Stimulated activated memory B cell treated with anti-CD40 and anti-IgM and Interleukin-4, amounts not matched to agents 10 μg/mL and 1 μg/mL and 100 μg/mL, for 72 hours (primary cell): Measurements from ENCODE around the gene BMPR1B.

Experiments used
- ATAC-seq: fragments of 150-1000 bp; cut with Tn5 transposase; 2 replicates; pipeline ENCODE4 v1.10.0; 2021
- H3K27ac Mint-ChIP-seq: one replicate; pipeline ENCODE4 v1.8.0; 2022; ENCODE audit warnings: mild to moderate bottlenecking, mixed read lengths
- H3K27me3 Mint-ChIP-seq: one replicate; pipeline ENCODE4 v1.8.0; 2022; ENCODE audit warnings: mixed read lengths
- H3K36me3 Mint-ChIP-seq: one replicate; pipeline ENCODE4 v1.8.0; 2022; ENCODE audit warnings: mixed read lengths
- H3K4me1 Mint-ChIP-seq: one replicate; pipeline ENCODE4 v1.8.0; 2022; ENCODE audit warnings: mixed read lengths
- H3K4me3 Mint-ChIP-seq: one replicate; pipeline ENCODE4 v1.8.0; 2022; ENCODE audit warnings: mild to moderate bottlenecking, moderate library complexity, mixed read lengths
- H3K9me3 Mint-ChIP-seq: one replicate; pipeline ENCODE4 v1.8.0; 2022; ENCODE audit warnings: mixed read lengths

Gene BMPR1B

DNA sequence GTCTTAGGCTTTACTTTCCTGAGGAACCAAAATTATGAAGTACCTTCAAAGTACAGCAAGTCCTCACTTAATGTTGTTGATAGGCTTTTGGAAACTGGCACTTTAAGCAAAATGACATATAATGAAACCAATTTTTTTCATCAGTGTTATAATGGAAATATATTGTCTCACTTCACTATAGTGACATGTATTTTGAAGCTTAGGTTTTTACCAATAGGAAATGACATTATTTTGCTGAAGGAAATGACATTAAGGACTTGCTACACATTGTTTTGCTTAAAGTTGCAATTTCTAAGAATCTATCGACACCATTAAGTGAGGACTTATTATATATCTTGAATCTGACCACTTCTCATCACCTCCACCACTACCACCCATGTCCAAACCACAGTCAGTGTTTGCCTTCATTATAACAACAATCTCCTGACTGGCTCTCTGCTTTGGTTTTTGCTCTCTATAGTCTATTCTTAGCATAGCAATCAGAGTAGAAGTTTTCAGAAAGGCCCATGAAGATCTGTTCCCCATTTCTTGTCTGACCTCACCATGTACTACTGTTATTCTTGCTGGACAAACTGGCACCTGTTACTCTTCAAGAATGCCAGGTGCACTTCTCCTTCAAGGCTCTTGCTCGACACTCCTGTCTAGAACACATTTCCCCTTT lies 311.2 kb downstream of the BMPR1B start:
- Mint-ChIP-seq H3K27ac (no peak overlapping the region), H3K9me3 (peaks cover 7% of the 10 kb centered on the region), H3K27me3 (no peaks in the 10 kb centered on the region), H3K36me3 (no peaks in the 10 kb centered on the region), H3K4me1 (no peaks in the 10 kb centered on the region), H3K4me3 (no peak overlapping the region)
- ATAC-seq = no peak

DNA sequence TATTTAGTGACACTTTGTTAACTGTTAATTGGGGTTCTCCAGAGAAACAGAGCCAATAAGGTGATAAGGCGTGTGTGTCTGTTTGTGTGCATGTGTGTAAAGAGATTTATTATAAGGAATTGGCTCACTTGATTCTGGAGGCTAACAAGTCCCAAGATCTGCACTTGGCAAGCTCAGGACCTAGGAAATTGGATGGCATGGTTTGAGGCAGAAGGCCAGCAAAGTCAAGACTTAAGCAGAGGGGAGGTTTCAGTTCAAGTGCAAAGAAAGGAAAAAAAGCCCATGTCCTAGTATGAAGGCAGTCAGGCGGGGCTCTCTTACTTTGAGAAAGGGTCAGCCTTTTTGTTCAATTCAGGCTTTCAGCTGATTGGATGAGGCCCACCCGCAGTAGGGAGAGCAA lies 314.1 kb downstream of the BMPR1B start:
- H3K9me3 Mint-ChIP-seq = peaks cover 7% of the 10 kb centered on the region
- H3K4me3 Mint-ChIP-seq = no peak overlapping the region
- no peak overlapping the region for H3K27ac Mint-ChIP-seq
- H3K4me1 Mint-ChIP-seq = no peaks in the 10 kb centered on the region
- no peak for ATAC-seq
- no peaks in the 10 kb centered on the region for H3K36me3 Mint-ChIP-seq
- no peaks in the 10 kb centered on the region for H3K27me3 Mint-ChIP-seq

- H3K27me3 Mint-ChIP-seq = no peaks in the 10 kb centered on the region
- H3K4me3 Mint-ChIP-seq = no peak overlapping the region
- ATAC-seq = no peak
- H3K27ac Mint-ChIP-seq = no peak overlapping the region
- H3K9me3 Mint-ChIP-seq = peaks cover 4% of the 10 kb centered on the region
- no peaks in the 10 kb centered on the region for H3K4me1 Mint-ChIP-seq
- no peaks in the 10 kb centered on the region for H3K36me3 Mint-ChIP-seq
Observed at GRCh38 chr4:95073646-95074045, 315.9 kb downstream of the BMPR1B start.

- H3K27me3 Mint-ChIP-seq = no peaks in the 10 kb centered on the region
- H3K4me3 Mint-ChIP-seq = no peak overlapping the region
- ATAC-seq = no peak
- no peaks in the 10 kb centered on the region for H3K9me3 Mint-ChIP-seq
- H3K36me3 Mint-ChIP-seq = no peaks in the 10 kb centered on the region
- no peak overlapping the region for H3K27ac Mint-ChIP-seq
- no peaks in the 10 kb centered on the region for H3K4me1 Mint-ChIP-seq
Observed at GRCh38 chr4:95077864-95078263, 320.1 kb downstream of the BMPR1B start.

DNA sequence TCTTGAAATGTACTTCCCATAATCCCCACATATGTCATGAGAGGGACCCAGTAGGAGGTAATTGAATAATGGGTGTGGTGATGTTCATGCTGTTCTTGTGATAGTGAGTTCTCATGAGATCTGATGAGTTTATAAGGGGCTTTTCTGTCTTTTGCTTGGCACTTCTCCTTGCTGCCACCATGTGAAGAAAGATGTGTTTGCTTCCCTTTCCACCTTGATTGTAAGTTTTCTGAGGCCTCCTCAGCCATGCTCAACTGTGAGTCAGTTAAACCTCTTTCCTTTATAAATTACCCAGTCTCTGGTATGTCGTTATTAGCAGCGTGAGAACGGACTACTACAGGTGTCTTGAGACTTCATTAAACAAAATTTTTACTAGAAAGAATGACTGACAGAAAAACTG lies 323.2 kb downstream of the BMPR1B start:
- no peak overlapping the region for H3K4me3 Mint-ChIP-seq
- no peak for ATAC-seq
- no peaks in the 10 kb centered on the region for H3K9me3 Mint-ChIP-seq
- no peaks in the 10 kb centered on the region for H3K4me1 Mint-ChIP-seq
- no peaks in the 10 kb centered on the region for H3K27me3 Mint-ChIP-seq
- H3K27ac Mint-ChIP-seq = no peak overlapping the region
- H3K36me3 Mint-ChIP-seq = no peaks in the 10 kb centered on the region

- Mint-ChIP-seq H3K9me3 (no peaks in the 10 kb centered on the region), H3K36me3 (no peaks in the 10 kb centered on the region), H3K27ac (no peak overlapping the region), H3K4me1 (no peaks in the 10 kb centered on the region), H3K27me3 (no peaks in the 10 kb centered on the region), H3K4me3 (no peak overlapping the region)
- no peak for ATAC-seq
Observed at GRCh38 chr4:95084584-95084983, 326.8 kb downstream of the BMPR1B start.

DNA sequence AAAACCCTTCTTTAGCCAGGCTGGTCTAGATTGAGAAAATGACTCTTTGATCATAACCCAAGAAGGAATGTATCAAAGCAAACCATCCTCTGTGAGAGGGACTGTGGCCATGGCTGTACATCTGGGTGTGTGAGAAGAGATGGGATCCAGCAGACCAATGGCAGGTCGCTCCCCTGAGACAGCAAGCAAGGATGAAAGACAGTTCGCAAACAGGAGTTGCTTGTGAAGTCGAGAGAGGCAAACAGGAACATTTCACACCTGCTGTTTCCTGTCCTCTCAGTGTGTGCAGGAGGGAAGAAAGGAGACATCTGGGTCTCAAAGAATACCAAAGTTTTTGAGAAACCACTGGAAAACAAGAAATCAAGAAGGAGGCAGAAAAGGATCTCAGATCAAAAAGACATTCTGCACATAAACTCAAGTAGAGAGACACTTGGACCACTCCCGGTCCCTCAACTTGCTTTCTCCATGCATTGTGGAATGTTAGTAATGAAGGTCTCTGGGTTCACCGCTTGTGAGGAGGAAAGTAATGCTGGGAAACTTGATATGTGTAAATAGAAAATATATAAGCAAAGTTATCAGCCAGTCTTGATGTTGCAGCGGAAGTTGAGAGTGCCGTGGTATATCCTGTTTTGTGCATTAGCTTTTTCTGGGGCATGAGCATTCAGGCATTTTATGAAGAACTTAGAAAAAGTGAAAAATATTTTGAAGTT lies 327.5 kb downstream of the BMPR1B start:
- Mint-ChIP-seq H3K27me3 (no peaks in the 10 kb centered on the region), H3K4me3 (no peak overlapping the region), H3K4me1 (no peaks in the 10 kb centered on the region), H3K9me3 (no peaks in the 10 kb centered on the region), H3K27ac (no peak overlapping the region), H3K36me3 (no peaks in the 10 kb centered on the region)
- no peak for ATAC-seq

DNA sequence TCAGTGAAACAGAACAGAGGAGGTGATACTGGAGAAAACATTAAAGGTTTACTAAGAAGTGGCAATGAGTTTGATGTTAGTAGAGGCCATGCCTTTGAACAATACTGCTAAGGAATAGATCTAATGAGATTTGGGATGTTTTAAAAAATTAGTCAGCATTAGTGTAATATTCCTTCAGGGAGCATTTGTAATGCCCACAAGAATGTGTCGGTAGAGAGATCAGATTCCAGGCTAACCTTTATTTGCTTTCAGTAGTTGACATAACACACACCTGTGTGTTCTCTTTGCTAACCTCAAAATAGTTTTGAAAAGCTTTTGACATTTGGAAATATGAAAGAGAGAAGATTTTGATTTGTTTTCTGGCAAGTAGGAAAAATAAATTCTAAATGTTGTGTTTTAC lies 328.8 kb downstream of the BMPR1B start:
- Mint-ChIP-seq H3K9me3 (no peaks in the 10 kb centered on the region), H3K27me3 (no peaks in the 10 kb centered on the region), H3K36me3 (no peaks in the 10 kb centered on the region), H3K4me3 (no peak overlapping the region), H3K27ac (no peak overlapping the region), H3K4me1 (no peaks in the 10 kb centered on the region)
- ATAC-seq = no peak

DNA sequence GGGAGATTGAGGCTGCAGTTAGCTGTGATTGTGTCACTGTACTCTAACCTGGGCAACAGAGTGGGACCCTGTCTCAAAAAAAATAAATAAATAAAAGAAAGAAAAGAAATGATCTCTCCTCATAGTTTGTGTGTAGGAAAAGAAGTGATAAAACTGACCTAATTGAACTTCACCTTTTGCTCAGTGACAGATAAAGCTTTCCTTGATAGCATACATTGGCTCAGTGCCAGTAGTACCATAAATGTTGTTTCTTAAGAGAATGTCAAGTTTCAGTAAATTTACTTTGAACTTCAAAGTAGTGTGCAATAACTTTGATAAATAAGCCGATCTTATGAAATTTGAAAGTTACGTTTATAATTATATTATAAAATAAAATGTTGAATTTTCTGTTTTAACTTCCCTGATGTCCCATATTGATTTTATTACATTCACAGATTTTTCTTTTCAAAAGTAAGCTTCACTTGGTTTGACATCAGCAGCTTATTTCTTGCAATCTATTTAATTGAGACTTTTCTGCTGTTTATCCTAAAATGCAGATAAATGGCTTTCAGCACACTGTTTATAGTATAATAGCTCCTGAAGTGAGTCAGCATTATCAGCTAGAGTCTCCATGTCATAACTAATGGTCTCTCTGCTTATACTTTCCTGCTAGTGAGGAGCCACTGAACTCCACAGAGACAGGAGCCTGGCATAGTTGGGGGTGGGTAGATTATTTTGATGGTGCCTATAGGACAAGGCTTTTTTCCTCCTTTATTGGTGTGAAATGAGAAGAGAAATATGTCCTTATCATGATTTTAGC lies 330.1 kb downstream of the BMPR1B start:
- no peak overlapping the region for H3K27ac Mint-ChIP-seq
- no peaks in the 10 kb centered on the region for H3K36me3 Mint-ChIP-seq
- H3K27me3 Mint-ChIP-seq = no peaks in the 10 kb centered on the region
- H3K4me1 Mint-ChIP-seq = no peaks in the 10 kb centered on the region
- H3K4me3 Mint-ChIP-seq = no peak overlapping the region
- no peaks in the 10 kb centered on the region for H3K9me3 Mint-ChIP-seq
- ATAC-seq = no peak

DNA sequence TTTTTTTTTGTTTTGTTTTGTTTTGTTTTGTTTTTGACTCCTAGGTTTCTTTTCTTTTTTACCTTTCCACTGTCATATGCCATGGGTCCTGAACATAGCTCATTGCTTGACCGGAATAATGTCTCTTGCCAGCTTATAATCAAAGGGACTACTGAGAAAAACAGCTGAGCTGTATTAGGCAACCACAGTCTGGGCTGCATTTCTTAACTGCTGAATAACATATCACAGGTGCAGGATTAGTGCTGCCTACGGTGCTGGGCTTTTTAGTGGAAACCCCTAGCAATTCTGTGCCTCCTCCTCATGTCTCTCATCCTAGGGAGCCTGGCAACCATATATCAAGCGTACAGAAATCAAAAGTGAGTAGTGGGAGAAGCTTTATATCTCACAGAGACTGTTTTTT lies 333.5 kb downstream of the BMPR1B start:
- Mint-ChIP-seq H3K27me3 (no peaks in the 10 kb centered on the region), H3K4me3 (no peak overlapping the region), H3K27ac (no peak overlapping the region), H3K4me1 (no peaks in the 10 kb centered on the region), H3K9me3 (no peaks in the 10 kb centered on the region), H3K36me3 (no peaks in the 10 kb centered on the region)
- ATAC-seq = no peak

DNA sequence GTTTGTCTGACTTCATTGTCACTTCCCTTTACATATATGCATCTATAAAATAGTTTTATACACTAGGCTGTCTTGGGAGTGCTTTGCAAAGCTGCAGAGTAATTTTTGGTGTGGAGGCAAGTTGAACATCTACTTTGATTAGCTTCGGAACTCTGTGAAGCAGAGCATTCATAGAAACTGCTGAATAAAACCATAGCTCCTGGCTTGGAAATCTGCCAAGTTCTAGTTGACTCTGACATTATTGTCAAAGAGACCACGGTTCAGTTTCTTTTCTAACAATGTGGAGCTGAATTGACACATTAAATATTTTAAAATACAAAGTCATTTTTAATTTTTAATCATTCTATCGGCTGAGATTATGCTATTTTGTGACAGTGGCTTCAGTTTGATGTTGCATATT lies 335.0 kb downstream of the BMPR1B start:
- no peak for ATAC-seq
- Mint-ChIP-seq H3K27ac (no peak overlapping the region), H3K9me3 (no peaks in the 10 kb centered on the region), H3K36me3 (no peaks in the 10 kb centered on the region), H3K27me3 (no peaks in the 10 kb centered on the region), H3K4me3 (no peak overlapping the region), H3K4me1 (no peaks in the 10 kb centered on the region)

- H3K4me3 Mint-ChIP-seq = no peak overlapping the region
- H3K27me3 Mint-ChIP-seq = no peaks in the 10 kb centered on the region
- ATAC-seq = no peak
- H3K4me1 Mint-ChIP-seq = no peaks in the 10 kb centered on the region
- H3K27ac Mint-ChIP-seq = no peak overlapping the region
- H3K36me3 Mint-ChIP-seq = no peaks in the 10 kb centered on the region
- no peaks in the 10 kb centered on the region for H3K9me3 Mint-ChIP-seq
Observed at GRCh38 chr4:95093460-95093859, 335.7 kb downstream of the BMPR1B start.

DNA sequence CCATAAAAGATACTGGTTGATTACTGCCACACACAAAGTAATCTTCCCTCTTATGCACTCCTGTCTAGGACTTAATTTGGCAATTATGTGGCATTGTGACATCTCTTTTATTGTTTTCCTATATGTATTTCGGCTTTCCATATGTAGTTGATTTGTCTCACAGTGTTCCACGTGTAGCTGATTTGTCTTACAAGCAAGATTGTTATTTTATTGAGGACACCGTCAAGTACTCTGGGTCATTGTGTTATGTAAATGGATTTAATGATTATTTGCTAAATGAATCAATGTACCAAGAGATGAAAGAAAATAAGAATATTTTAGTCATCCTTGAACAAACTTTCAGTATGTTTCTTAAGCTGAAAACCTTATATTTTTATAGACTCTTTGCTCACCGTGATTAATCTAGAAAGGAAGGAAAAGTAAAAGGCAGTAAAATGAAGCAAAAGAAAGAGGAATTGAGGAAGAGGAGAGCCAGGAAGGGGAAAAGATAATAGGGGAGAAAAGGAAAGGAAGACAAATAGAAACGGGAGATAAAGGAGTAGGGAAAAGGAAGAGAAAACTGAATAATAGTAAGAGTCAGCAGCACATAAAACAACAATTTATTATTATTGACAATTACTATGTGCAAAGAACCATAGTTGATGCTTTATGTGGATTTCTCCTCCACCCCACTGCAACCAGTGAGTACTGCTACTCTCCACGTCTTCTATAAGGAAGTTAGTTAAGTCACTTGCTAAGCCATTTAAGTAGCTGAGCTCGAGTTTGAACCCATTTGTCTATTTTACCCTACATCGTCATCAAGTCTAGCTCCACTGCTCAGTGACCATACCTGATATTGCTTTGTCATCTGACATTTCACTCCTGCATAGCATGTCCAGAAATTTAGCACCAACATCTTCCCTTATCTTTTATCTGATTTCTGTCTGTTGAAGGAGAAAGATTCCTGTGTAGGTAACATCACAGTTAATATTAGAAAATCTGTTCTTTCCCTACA lies 336.5 kb downstream of the BMPR1B start:
- Mint-ChIP-seq H3K27ac (no peak overlapping the region), H3K36me3 (no peaks in the 10 kb centered on the region), H3K27me3 (no peaks in the 10 kb centered on the region), H3K4me3 (no peak overlapping the region), H3K9me3 (no peaks in the 10 kb centered on the region), H3K4me1 (no peaks in the 10 kb centered on the region)
- no peak for ATAC-seq

- Mint-ChIP-seq H3K27me3 (no peaks in the 10 kb centered on the region), H3K36me3 (no peaks in the 10 kb centered on the region), H3K4me1 (no peaks in the 10 kb centered on the region), H3K4me3 (no peak overlapping the region), H3K9me3 (no peaks in the 10 kb centered on the region), H3K27ac (no peak overlapping the region)
- no peak for ATAC-seq
Observed at GRCh38 chr4:95095348-95095974, 337.7 kb downstream of the BMPR1B start.
